Kidney tubule cell (primary cell): ENCODE data around the gene MRFAP1L1.
A peak's percentile ranks its signal among the peaks of the same experiment; 100 is the strongest.
"Not testable (repeated sequence)": the region's sequence is repeated elsewhere in the genome, so short reads cannot be mapped to it uniquely, and the experiment has no call there.

Experiments used
- DNase-seq: peaks from one replicate; pipeline ENCODE4 v3.0.0-alpha.2; 2018; ENCODE audit warnings: low spot score

The MRFAP1L1 gene

GRCh38 chr4:6734165-6734786 is 24.6 kb upstream of the MRFAP1L1 start:
- DNase-seq: no peak

GRCh38 chr4:6733358-6734164 is 23.9 kb upstream of the MRFAP1L1 start:
- DNase-seq: no peak

GRCh38 chr4:6732441-6733357 is 23.0 kb upstream of the MRFAP1L1 start:
- peak; percentile 71 for DNase-seq

- DNase-seq: no peak
These were observed 22.1 kb upstream of the MRFAP1L1 start for GRCh38 chr4:6731780-6732179.

GRCh38 chr4:6731318-6731675 is 21.6 kb upstream of the MRFAP1L1 start:
- DNase-seq: no peak

GRCh38 chr4:6730603-6731317 is 21.1 kb upstream of the MRFAP1L1 start:
- DNase-seq: no peak

- no peak for DNase-seq
These were observed 18.8 kb upstream of the MRFAP1L1 start for GRCh38 chr4:6728320-6729029.

- no peak for DNase-seq
These were observed 18.2 kb upstream of the MRFAP1L1 start for GRCh38 chr4:6727943-6728250.

- no peak for DNase-seq
These were observed 17.6 kb upstream of the MRFAP1L1 start for GRCh38 chr4:6727081-6727942.

- DNase-seq: not testable (repeated sequence)
These were observed 15.8 kb upstream of the MRFAP1L1 start for GRCh38 chr4:6725427-6725961.

- no peak for DNase-seq
These were observed 14.9 kb upstream of the MRFAP1L1 start for GRCh38 chr4:6724421-6725111.

- DNase-seq: no peak
These were observed 14.2 kb upstream of the MRFAP1L1 start for GRCh38 chr4:6723851-6724250.

GRCh38 chr4:6722891-6723290 is 13.2 kb upstream of the MRFAP1L1 start:
- no peak for DNase-seq

GRCh38 chr4:6721121-6721520 is 11.5 kb upstream of the MRFAP1L1 start:
- DNase-seq: no peak

- peak; percentile 69 for DNase-seq
These were observed 10.6 kb upstream of the MRFAP1L1 start for GRCh38 chr4:6720202-6720699.

- no peak for DNase-seq
These were observed 10.0 kb upstream of the MRFAP1L1 start for GRCh38 chr4:6719611-6720179.

- DNase-seq: no peak
These were observed 9.4 kb upstream of the MRFAP1L1 start for GRCh38 chr4:6718932-6719610.

GRCh38 chr4:6716958-6717655 is 7.4 kb upstream of the MRFAP1L1 start:
- no peak for DNase-seq
